Coronary artery (tissue), 2 donors: ENCODE results near the gene HOATZ.

Experiments
- DNase-seq: peaks from one replicate; pipeline ENCODE4 v3.0.0-alpha.2; 2017; ENCODE audit warnings: low spot score
- H3K27ac ChIP-seq, 2 donors: fragments of 200-600 bp; sonication (generic); one replicate each; pipeline ENCODE4 v1.5.1; 2016 to 2019
- H3K4me3 ChIP-seq: fragments of 200-600 bp; sonication (generic); 2 replicates; pipeline ENCODE4 v1.5.1; 2016; ENCODE audit warnings: mild to moderate bottlenecking, moderate library complexity
- TF ChIP-seq, protein P1 (sequence below): fragments of 200-600 bp; sonication (generic); IDR thresholded peaks from one replicate; pipeline ENCODE4 v1.5.1; 2019; ENCODE audit warnings: antibody characterized with exemption

The HOATZ gene

GRCh38 chr11:111586388-111586831, 71.8 kb downstream of the HOATZ start:
- Histone ChIP-seq H3K27ac (no peak overlapping the region), H3K4me3 (no peak overlapping the region)
- DNase-seq, result no peak
- TF ChIP-seq, protein P1, sequence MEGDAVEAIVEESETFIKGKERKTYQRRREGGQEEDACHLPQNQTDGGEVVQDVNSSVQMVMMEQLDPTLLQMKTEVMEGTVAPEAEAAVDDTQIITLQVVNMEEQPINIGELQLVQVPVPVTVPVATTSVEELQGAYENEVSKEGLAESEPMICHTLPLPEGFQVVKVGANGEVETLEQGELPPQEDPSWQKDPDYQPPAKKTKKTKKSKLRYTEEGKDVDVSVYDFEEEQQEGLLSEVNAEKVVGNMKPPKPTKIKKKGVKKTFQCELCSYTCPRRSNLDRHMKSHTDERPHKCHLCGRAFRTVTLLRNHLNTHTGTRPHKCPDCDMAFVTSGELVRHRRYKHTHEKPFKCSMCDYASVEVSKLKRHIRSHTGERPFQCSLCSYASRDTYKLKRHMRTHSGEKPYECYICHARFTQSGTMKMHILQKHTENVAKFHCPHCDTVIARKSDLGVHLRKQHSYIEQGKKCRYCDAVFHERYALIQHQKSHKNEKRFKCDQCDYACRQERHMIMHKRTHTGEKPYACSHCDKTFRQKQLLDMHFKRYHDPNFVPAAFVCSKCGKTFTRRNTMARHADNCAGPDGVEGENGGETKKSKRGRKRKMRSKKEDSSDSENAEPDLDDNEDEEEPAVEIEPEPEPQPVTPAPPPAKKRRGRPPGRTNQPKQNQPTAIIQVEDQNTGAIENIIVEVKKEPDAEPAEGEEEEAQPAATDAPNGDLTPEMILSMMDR, result peak; percentile 36
